Measurements from ENCODE around the gene CCL18.
"Not testable (repeated sequence)": the region's sequence is repeated elsewhere in the genome, so short reads cannot be mapped to it uniquely, and the experiment has no call there.

Gene CCL18

GRCh38 chr17:36104246-36104645, 40.2 kb downstream of the CCL18 start:
- DNase-seq (ENCODE audit: low spot score): not testable (repeated sequence)

GRCh38 chr17:36104701-36105181, 40.7 kb downstream of the CCL18 start:
- no peak for DNase-seq (ENCODE audit: low spot score)

DNA sequence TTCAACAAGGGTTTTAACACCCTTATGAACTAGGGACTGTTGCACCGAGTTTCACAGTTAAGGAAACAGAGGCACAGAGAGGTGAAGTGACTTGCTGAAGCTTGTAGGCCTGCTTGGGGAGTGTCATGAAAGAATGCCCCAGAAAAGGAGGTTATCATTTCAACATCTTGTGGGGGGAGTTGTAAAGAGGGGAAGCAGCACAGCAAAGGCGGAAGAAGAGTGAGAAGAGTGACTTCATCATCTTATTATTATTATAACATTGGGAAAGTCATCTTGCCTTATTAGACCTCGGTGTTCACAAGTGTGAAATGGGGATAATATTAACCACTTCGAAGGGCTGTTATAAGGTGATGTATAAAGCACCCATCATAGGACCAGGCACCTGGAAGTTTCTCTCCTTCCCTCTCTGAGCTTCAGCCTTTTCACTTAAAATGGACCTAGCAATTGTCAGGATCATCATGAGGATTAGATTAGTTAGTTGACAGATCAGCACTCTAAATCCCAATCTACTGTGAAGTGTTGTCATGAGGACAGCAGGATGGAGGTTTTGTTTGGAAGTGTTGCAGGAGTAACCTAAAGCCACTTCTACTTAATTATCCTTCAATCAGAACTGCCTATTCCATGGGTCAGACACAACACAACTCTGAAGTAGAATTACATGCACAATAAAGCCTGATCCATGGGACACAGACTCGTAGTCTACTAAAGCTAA, 41.9 kb downstream of the CCL18 start:
- no peak for DNase-seq (ENCODE audit: low spot score)

GRCh38 chr17:36106493-36106835, 42.4 kb downstream of the CCL18 start:
- DNase-seq (ENCODE audit: low spot score): no peak

GRCh38 chr17:36107660-36108059, 43.6 kb downstream of the CCL18 start:
- no peak for DNase-seq (ENCODE audit: low spot score)

- DNase-seq (ENCODE audit: low spot score): not testable (repeated sequence)
Observed at GRCh38 chr17:36108265-36108664, 44.2 kb downstream of the CCL18 start.

GRCh38 chr17:36111068-36111490, 47.0 kb downstream of the CCL18 start:
- no peak for DNase-seq (ENCODE audit: low spot score)

DNA sequence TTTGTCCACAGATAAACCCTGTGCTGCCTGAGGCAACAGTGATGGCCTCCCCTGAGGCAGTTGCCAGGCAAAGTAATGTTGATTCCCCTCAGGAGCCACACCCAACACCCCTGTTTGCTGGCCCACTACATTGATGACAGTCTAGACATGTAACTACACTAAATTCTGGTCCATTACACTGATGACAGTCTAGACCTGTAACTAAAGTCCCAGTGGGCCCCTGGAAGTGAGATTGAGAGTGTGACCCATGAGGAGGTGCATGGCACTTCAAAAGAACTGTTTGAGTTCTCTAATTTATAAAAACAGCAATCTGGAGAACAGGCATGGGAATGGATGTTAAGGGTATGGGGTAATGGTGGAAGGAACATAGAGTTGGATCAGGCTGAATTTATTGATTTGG, 48.5 kb downstream of the CCL18 start:
- no peak for DNase-seq (ENCODE audit: low spot score)

- DNase-seq (ENCODE audit: low spot score): not testable (repeated sequence)
Observed at GRCh38 chr17:36113131-36113530, 49.1 kb downstream of the CCL18 start.

DNA sequence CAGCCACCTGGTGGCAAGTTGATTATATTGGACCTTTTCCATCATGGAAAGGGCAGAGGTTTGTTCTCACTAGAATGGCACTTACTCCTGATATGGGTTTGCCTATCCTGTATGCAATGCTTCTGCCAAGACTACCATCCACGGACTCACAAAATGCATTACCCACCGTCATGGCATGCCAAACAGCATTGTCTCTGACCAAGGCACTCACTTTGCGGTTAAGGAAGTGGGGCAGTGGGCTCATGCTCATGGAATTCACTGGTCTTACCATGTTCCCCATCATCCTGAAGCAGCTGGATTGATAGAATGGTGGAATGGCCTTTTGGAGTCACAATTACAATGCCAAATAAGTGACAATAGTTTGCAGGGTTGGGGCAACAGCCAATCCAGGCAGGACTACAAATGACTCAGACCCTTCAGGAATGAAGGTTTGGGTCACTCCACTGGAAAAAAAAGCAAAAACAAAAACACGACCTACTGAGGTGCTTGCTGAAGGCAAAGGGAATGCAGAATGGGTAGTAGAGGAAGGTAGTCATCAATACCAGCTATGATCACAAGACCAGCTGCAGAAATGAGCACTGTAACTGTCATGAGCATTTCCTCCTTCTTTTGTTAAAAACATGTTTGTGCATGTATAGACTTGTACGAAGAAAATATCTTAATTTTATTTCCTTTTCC, 51.0 kb downstream of the CCL18 start:
- not testable (repeated sequence) for DNase-seq (ENCODE audit: low spot score)

- DNase-seq (ENCODE audit: low spot score): not testable (repeated sequence)
Observed at GRCh38 chr17:36115649-36115977, 51.5 kb downstream of the CCL18 start.

GRCh38 chr17:36117505-36118382, 53.7 kb downstream of the CCL18 start:
- DNase-seq (ENCODE audit: low spot score): no peak

GRCh38 chr17:36118477-36119353, 54.6 kb downstream of the CCL18 start:
- no peak for DNase-seq (ENCODE audit: low spot score)

DNA sequence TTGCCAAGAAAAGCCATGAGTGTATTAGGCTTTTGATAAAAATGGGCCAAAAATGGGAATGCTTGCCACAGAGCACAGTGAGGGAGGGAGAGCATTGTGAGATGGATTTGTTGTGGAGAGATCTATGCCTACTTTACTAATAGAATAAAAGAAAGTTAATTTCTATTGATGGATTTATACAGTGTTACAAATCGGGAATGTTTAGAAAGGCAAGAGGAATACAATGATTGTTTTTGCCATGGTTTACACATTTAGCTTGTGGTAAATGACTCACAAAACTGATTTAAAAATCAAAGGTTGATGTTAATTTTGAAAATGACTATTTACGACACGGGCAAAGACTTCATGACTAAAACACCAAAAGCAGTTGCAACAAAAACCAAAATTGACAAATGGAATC, 56.1 kb downstream of the CCL18 start:
- DNase-seq (ENCODE audit: low spot score): no peak

DNA sequence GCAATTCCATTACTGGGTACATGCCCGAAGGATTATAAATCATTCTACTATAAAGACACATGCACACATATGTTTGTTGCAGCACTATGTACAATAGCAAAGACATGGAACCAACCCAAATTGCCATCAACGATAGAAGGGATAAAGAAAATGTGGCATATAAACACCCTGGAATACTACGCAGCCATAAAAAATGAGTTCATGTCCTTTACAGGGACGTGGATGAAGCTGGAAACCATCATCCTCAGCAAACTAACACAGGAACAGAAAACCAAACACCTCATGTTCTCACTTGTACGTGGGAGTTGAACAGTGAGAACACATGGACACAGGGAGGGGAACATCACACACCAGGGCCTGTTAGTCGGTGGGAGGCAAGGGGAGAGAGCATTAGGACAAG, 57.0 kb downstream of the CCL18 start:
- not testable (repeated sequence) for DNase-seq (ENCODE audit: low spot score)
